K562 (cell line): ENCODE data around the gene PRR35. TPM values are rescaled to one million over a fixed set of nuclear protein-coding genes. Genes with fewer than 3 reads are reported as not detected.

Experiments used
- ATF7 ChIP-seq: fragments of 450-650 bp; IDR thresholded peaks from 2 replicates; pipeline ENCODE4 v1.7.1; 2014; ENCODE audit warnings: mild to moderate bottlenecking, moderate library complexity
- BCOR ChIP-seq: fragments of 450-650 bp; IDR thresholded peaks from 2 replicates; pipeline ENCODE4 v1.6.1; 2016
- BMI1 ChIP-seq: fragments of 150-350 bp; IDR thresholded peaks from 2 replicates; pipeline ENCODE4 v1.6.1; 2014; ENCODE audit warnings: low read length
- CSDE1 ChIP-seq, 2 experiments: fragments of 450-650 bp; IDR thresholded peaks; 2 replicates each; pipeline ENCODE4 v1.6.1; 2016; ENCODE audit warnings: mild to moderate bottlenecking in 1 of 2
- HDAC3 ChIP-seq: fragments of 450-650 bp; IDR thresholded peaks from 2 replicates; pipeline ENCODE4 v1.6.1; 2018; ENCODE audit warnings: borderline replicate concordance, mild to moderate bottlenecking, moderate library complexity; ENCODE audit not compliant: partially characterized antibody
- L3MBTL2 ChIP-seq: fragments of 450-650 bp; IDR thresholded peaks from 2 replicates; pipeline ENCODE4 v1.6.1; 2016; ENCODE audit warnings: mild to moderate bottlenecking, moderate library complexity
- MIER1 ChIP-seq: fragments of 450-650 bp; IDR thresholded peaks from 2 replicates; pipeline ENCODE4 v1.6.1; 2016; ENCODE audit warnings: antibody characterized with exemption, mild to moderate bottlenecking, low read depth
- MXD1 ChIP-seq: fragments of 250-450 bp; sonication (Bioruptor Pico); IDR thresholded peaks from 2 replicates; pipeline ENCODE4 v1.8.0; 2021; ENCODE audit warnings: borderline replicate concordance, mild to moderate bottlenecking, moderate library complexity; ENCODE audit not compliant: poor library complexity, severe bottlenecking
- POLR2H ChIP-seq: IDR thresholded peaks from 2 replicates; pipeline ENCODE4 v1.6.1; 2016; ENCODE audit warnings: missing genetic modification characterization, low read depth, mild to moderate bottlenecking, control low read depth, missing compliant biosample characterization, moderate library complexity
- RCOR1 ChIP-seq, 2 experiments: IDR thresholded peaks; 2 replicates each; pipeline ENCODE4 v1.6.1; 2012; ENCODE audit warnings: low read depth in 2 of 2, low read length in 2 of 2, borderline replicate concordance in 1 of 2, improper control_type of control experiment in 1 of 2
- SRF ChIP-seq, 2 experiments: fragments of 250-450, 450-650 bp in 1 of 2; sonication (Bioruptor Pico) in 1 of 2; sonication (generic) in 1 of 2; formaldehyde crosslinking; IDR thresholded peaks; 2 replicates each; pipeline versions ENCODE4 v1.5.0 to v1.5.1; 2020 to 2022; ENCODE audit warnings: mild to moderate bottlenecking in 1 of 2, missing genetic modification reagents in 1 of 2
- ZFP36 ChIP-seq: fragments of 150-350 bp; IDR thresholded peaks from 2 replicates; pipeline ENCODE4 v1.6.1; 2018; ENCODE audit warnings: low read length, low read depth; ENCODE audit not compliant: partially characterized antibody
- ZNF311 ChIP-seq: fragments of 250-450 bp; sonication (Bioruptor Pico); IDR thresholded peaks from 2 replicates; pipeline ENCODE4 v1.4.0; 2020; ENCODE audit warnings: mild to moderate bottlenecking, moderate library complexity
- ZNF407 ChIP-seq: fragments of 450-650 bp; IDR thresholded peaks from 2 replicates; pipeline ENCODE4 v1.6.1; 2016; ENCODE audit warnings: low read depth
- ZNF699 ChIP-seq: fragments of 250-450 bp; sonication (Bioruptor Pico); IDR thresholded peaks from 2 replicates; pipeline ENCODE4 v1.8.0; 2021; ENCODE audit warnings: mild to moderate bottlenecking, moderate library complexity; ENCODE audit not compliant: insufficient replicate concordance
- ZNF764 ChIP-seq: fragments of 250-450 bp; sonication (Bioruptor Pico); IDR thresholded peaks from 2 replicates; pipeline ENCODE4 v1.4.0; 2020; ENCODE audit warnings: low read depth, mild to moderate bottlenecking, moderate library complexity
- ZNF77 ChIP-seq: fragments of 250-450 bp; sonication (Bioruptor Pico); IDR thresholded peaks from 2 replicates; pipeline ENCODE4 v1.5.0; 2020
- ZNF785 ChIP-seq: fragments of 250-450 bp; sonication (Bioruptor Pico); IDR thresholded peaks from 2 replicates; pipeline ENCODE4 v1.4.0; 2020; ENCODE audit warnings: mild to moderate bottlenecking
- ZZZ3 ChIP-seq: fragments of 450-650 bp; IDR thresholded peaks from 2 replicates; pipeline ENCODE4 v1.6.1; 2016; ENCODE audit warnings: antibody characterized with exemption, mild to moderate bottlenecking, moderate library complexity
- polyA plus RNA-seq, 8 experiments: library from polyadenylated mRNA; depleted of rRNA in 4 of 8; stranded (reverse) in 5 of 8; unstranded in 3 of 8; fragments of >200 nt; fragmentation: Nextera tagmentation in 2 of 8; fragmentation: Illumina TruSeq in 1 of 8; extraction: Ambion mirVana in 2 of 8; extraction: Trizol in 1 of 8; gene quantifications; 2 replicates each; pipeline versions ENCODE4 v1.2.1 to v1.2.3, GENCODE V29; 2011 to 2014; ENCODE audit warnings: inconsistent platforms in 1 of 8, missing spikeins in 1 of 8
- total RNA-seq, 7 experiments: library from RNA; depleted of rRNA in 6 of 7; stranded (reverse); fragments of >200 nt in 6 of 7; fragmentation: Illumina TruSeq in 2 of 7; extraction: Trizol in 2 of 7; gene quantifications; 2 replicates each; pipeline versions ENCODE4 v1.2.1 to v1.2.3, GENCODE V29; 2011 to 2021; ENCODE audit warnings: low replicate concordance in 1 of 7
- TF ChIP-seq, protein P1 (sequence below): fragments of 250-450 bp; sonication (Bioruptor Pico); IDR thresholded peaks from 2 replicates; pipeline ENCODE4 v1.5.0; 2021
- TF ChIP-seq, protein P2 (sequence below): fragments of 250-450 bp; sonication (Bioruptor Pico); IDR thresholded peaks from 2 replicates; pipeline ENCODE4 v1.9.0; 2021; ENCODE audit warnings: mild to moderate bottlenecking

Gene PRR35
- total and polyA plus RNA-seq, 9 of the 15 experiments (the other 6 are each of a cell fraction or from before 2014, with no cell fraction given), result 0.17 to 0.45 (median 0.21) TPM; not detected in 5

- no peak for TF ChIP-seq ZNF407
- TF ChIP-seq CSDE1 (IDR thresholded peaks at IDR 0.05), result no peak
- TF ChIP-seq BCOR, result peak; percentile 74
- no peak for TF ChIP-seq POLR2H (tag)
- peak; percentile 48 for TF ChIP-seq MXD1 (CRISPR knock-in tag)
- TF ChIP-seq, protein P1, sequence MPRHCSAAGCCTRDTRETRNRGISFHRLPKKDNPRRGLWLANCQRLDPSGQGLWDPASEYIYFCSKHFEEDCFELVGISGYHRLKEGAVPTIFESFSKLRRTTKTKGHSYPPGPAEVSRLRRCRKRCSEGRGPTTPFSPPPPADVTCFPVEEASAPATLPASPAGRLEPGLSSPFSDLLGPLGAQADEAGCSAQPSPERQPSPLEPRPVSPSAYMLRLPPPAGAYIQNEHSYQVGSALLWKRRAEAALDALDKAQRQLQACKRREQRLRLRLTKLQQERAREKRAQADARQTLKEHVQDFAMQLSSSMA, result no peak
- TF ChIP-seq, protein P2, sequence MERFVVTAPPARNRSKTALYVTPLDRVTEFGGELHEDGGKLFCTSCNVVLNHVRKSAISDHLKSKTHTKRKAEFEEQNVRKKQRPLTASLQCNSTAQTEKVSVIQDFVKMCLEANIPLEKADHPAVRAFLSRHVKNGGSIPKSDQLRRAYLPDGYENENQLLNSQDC, result no peak
- TF ChIP-seq HDAC3, result no peak
- no peak for TF ChIP-seq ZNF785 (CRISPR knock-in tag)
- TF ChIP-seq L3MBTL2, result peak; percentile 87
- TF ChIP-seq ZNF311 (CRISPR knock-in tag), result no peak
- no peak for TF ChIP-seq ZNF699 (CRISPR knock-in tag)
- no peak for TF ChIP-seq ZFP36
- TF ChIP-seq MIER1, result no peak
- no peak for TF ChIP-seq ZZZ3
- no peak for TF ChIP-seq ZNF764 (CRISPR knock-in tag)
- no peak for TF ChIP-seq BMI1
- TF ChIP-seq SRF (CRISPR knock-in tag; IDR thresholded peaks at IDR 0.05), result no peak
- peak; percentile 66 for TF ChIP-seq ATF7
- TF ChIP-seq ZNF77, result no peak
- peak; percentile 12 to 67; a peak in 3 of 4 replicates for TF ChIP-seq RCOR1 (IDR thresholded peaks at IDR 0.05; ENCODE audit: borderline replicate concordance in 1 of 2, low read depth in 2 of 2, low read length in 2 of 2)
These were observed 18.7 kb downstream of the PRR35 start (continued) for GRCh38 chr16:578870-579405.
